Measurements from ENCODE around the gene ATRIP.

ATRIP gene

DNA sequence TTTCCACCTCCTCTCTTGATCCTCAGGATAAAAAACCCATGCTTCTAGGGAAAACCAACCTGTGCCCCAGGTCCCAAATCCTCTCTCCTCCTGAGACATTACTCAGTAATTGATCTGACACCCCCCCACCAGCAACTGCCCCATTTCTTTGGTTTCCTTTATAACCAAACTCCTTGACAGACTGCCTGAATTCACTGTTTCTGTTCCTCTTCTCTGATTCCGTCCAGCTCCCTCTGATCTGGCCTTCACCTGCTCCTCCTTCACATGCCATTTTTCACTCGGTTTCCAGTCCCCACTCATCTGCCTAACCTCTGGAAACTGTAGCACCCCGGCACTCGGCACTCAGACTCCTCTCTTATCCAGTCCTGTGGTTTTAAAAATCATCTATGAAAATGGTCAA is 8.7 kb upstream of the ATRIP start:
- TF ChIP-seq, protein P1, sequence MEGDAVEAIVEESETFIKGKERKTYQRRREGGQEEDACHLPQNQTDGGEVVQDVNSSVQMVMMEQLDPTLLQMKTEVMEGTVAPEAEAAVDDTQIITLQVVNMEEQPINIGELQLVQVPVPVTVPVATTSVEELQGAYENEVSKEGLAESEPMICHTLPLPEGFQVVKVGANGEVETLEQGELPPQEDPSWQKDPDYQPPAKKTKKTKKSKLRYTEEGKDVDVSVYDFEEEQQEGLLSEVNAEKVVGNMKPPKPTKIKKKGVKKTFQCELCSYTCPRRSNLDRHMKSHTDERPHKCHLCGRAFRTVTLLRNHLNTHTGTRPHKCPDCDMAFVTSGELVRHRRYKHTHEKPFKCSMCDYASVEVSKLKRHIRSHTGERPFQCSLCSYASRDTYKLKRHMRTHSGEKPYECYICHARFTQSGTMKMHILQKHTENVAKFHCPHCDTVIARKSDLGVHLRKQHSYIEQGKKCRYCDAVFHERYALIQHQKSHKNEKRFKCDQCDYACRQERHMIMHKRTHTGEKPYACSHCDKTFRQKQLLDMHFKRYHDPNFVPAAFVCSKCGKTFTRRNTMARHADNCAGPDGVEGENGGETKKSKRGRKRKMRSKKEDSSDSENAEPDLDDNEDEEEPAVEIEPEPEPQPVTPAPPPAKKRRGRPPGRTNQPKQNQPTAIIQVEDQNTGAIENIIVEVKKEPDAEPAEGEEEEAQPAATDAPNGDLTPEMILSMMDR (IDR thresholded peaks at IDR 0.05): no peak
- no peak overlapping the region for H3K27ac ChIP-seq
- intact Hi-C loops (cut with DNase I; ENCODE audit: low total_unique reads): loop anchor here (2.0 to 10.0 kb wide), 4 partner anchors 37 to 203 kb away; partner anchors contain the start of gene NME6
- peaks cover 5 to 58% (median 37%) of the 10 kb centered on the region in 4 donors for H3K4me1 ChIP-seq
- no peaks in the 10 kb centered on the region for H3K27me3 ChIP-seq
- peaks cover 0 to 24% (median 10%) of the 10 kb centered on the region in 3 donors for H3K36me3 ChIP-seq
- no peaks in the 10 kb centered on the region for H3K9me3 ChIP-seq
- H3K4me3 ChIP-seq: no peak overlapping the region
- no peak for DNase-seq

DNA sequence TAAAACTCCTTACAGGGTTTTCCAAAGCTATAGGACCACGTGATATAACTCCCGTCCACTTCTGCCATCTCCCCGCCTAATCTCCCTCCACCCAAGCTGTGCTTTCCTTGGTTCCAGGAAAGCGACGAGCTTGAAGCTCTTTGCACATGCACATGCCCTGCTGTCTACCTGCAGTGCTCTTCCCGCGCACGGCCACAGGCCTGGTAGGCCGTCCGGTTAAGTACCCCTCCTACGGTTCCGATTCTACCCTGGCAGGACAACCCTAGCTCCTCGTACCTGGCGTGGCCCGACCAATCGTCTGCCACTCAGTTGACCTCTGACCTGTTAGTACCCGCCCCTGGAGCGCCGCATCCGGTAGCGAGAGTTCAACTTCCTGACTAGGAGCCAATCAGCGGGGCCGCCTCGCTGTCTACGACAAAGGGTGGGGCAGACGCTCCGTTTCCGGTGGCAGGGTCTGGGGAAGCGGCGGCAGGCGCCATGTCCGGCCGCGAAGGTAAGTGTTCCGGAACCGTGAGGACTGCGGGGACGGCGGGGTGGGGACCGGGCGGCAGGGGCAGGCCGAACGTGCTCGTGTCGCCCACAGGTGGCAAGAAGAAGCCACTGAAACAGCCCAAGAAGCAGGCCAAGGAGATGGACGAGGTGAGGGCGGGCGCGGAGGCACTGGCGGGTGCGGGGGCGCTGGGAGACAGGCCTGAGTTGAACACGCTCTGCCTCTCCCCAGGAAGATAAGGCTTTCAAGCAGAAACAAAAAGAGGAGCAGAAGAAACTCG is 6.5 kb upstream of the ATRIP start, which contains the start of the genes CCDC51 and TMA7:
Gene CCDC51, minus strand, starts transcription at position 300 of the 770 bp plus-strand sequence. CDS start 4,991 bp downstream, outside the sequence.
Gene TMA7, plus strand, starts transcription at position 438 of the 770 bp plus-strand sequence. Its CDS starts 40 bp downstream, at position 478.
- Histone ChIP-seq H3K4me1 (peaks cover 5 to 36% (median 18%) of the 10 kb centered on the region in 4 donors), H3K36me3 (peaks cover 7 to 33% (median 29%) of the 10 kb centered on the region in 3 donors), H3K4me3 (peak within 1 kb of the TSS; percentile 84 to 96), H3K9me3 (no peaks in the 10 kb centered on the region), H3K27me3 (no peaks in the 10 kb centered on the region), H3K27ac (peak within 1 kb of the TSS; percentile 93 to 94)
- DNase-seq: peak; percentile 99
- intact Hi-C loops (cut with DNase I; ENCODE audit: low total_unique reads): loop anchor here (10.0 kb wide), 2 partner anchors 135 to 205 kb away; partner anchors contain the start of gene NME6
- TF ChIP-seq, protein P1 (IDR thresholded peaks at IDR 0.05): no peak

DNA sequence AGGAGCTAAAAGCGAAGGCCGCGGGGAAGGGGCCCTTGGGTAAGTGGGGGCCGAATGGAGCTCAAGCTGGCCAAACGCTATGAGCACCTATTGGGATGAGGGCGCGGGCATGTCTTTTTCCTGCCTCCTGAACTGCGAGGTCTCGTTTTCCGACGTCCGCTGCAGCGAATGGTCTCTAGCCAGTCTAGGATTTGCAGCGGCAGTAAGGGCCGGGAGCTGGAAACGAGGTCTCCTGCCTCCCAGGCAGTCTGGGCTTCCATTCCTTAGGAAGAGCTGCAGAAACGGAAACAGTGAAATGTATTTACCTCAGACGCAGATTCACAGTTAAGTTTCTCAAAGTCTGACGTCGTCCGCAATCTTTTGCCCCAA is 6.0 kb upstream of the ATRIP start:
- Histone ChIP-seq H3K27me3 (no peaks in the 10 kb centered on the region), H3K36me3 (peaks cover 7 to 37% (median 29%) of the 10 kb centered on the region in 3 donors), H3K27ac (peak overlapping the region; percentile 93 to 94), H3K4me1 (peaks cover 5 to 32% (median 18%) of the 10 kb centered on the region in 4 donors), H3K4me3 (peak overlapping the region; percentile 84 to 96), H3K9me3 (no peaks in the 10 kb centered on the region)
- intact Hi-C loops (cut with DNase I; ENCODE audit: low total_unique reads): no loop called here
- no peak for DNase-seq
- TF ChIP-seq, protein P1 (IDR thresholded peaks at IDR 0.05): no peak

DNA sequence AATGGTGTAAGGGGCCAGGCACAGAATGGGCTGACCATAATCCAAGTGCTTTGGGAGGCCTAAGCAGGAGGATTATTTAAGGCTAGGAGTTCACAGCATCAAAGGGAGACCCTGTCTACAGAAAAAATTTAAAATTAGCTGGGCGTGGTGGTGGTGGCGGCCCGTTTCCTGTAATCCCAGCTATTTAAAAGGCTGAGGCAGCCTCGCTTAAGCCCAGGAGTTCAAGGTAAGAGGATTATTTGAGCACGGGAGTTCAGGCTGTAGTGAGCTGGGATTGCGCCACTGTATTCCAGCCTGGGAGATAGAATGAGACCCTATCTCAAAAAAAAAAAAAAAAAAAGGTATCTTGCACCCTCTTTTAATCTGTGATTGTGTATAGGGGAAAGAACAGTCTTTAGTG is 4.6 kb upstream of the ATRIP start:
- H3K27ac ChIP-seq: peak overlapping the region in 1 of 2 donors; percentile 93
- peaks cover 7 to 37% (median 29%) of the 10 kb centered on the region in 3 donors for H3K36me3 ChIP-seq
- DNase-seq: no peak
- peaks cover 5 to 35% (median 25%) of the 10 kb centered on the region in 4 donors for H3K4me1 ChIP-seq
- intact Hi-C loops (cut with DNase I; ENCODE audit: low total_unique reads): no loop called here
- TF ChIP-seq, protein P1 (IDR thresholded peaks at IDR 0.05): no peak
- H3K27me3 ChIP-seq: no peaks in the 10 kb centered on the region
- H3K9me3 ChIP-seq: no peaks in the 10 kb centered on the region
- H3K4me3 ChIP-seq: peak overlapping the region in 1 of 2 donors; percentile 96

DNA sequence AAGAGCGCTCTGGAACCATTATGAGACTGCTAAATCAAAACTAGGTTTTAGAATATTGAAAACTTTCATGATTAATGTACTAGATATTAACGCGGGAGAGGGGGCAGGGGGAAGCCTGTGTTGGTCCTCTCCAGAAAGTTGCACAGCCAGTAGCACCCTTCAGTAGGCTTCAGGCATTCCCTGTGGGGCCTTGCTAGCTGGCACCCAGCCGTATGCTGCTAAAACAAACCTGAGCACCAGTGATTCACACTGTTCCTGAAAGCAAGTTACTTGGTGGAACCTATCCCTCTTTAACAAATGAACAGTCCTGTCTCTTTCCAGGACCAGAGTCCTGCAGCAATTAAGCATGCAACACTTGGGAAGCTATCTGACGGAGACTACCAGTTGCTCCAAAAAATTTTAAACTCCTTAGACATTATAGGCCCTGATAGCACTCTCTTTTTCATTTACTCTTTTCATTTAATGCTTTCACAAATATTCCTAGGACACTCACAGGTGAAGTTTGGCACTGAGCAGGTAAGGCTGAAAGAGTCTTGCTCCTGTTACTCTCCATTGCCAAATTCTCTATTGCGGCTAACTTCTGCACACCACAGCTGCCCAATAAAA is 1.2 kb upstream of the ATRIP start:
- intact Hi-C loops (cut with DNase I; ENCODE audit: low total_unique reads): no loop called here
- Histone ChIP-seq H3K4me1 (peaks cover 0 to 43% (median 30%) of the 10 kb centered on the region in 4 donors), H3K27ac (peak overlapping the region; percentile 88 to 89), H3K36me3 (peaks cover 7 to 41% (median 29%) of the 10 kb centered on the region in 3 donors), H3K4me3 (peak overlapping the region in 1 of 2 donors; percentile 71), H3K9me3 (no peaks in the 10 kb centered on the region), H3K27me3 (no peaks in the 10 kb centered on the region)
- no peak for DNase-seq
- TF ChIP-seq, protein P1 (IDR thresholded peaks at IDR 0.05): no peak

Measured in tibial artery (tissue), 4 donors.